KMS-11 (cell line): ENCODE data around the gene USF2.

Experiments
- H2AFZ ChIP-seq: fragments of 200-600 bp; sonication (generic); 2 replicates; pipeline ENCODE4 v1.6.1; 2016; ENCODE audit warnings: antibody characterized with exemption, mixed run types, low read depth
- H3K27ac ChIP-seq: fragments of 200-600 bp; sonication (generic); 2 replicates; pipeline ENCODE4 v1.6.1; 2016; ENCODE audit warnings: mild to moderate bottlenecking, mixed run types
- H3K27me3 ChIP-seq: fragments of 200-600 bp; sonication (generic); 2 replicates; pipeline ENCODE4 v1.6.1; 2017; ENCODE audit warnings: mild to moderate bottlenecking, low read depth, mixed run types, moderate library complexity; ENCODE audit not compliant: insufficient read depth
- H3K36me3 ChIP-seq: fragments of 200-600 bp; sonication (generic); 2 replicates; pipeline ENCODE4 v1.6.1; 2017; ENCODE audit warnings: mild to moderate bottlenecking, mixed run types; ENCODE audit not compliant: insufficient read depth
- H3K4me1 ChIP-seq: fragments of 200-600 bp; sonication (generic); 2 replicates; pipeline ENCODE4 v1.6.1; 2016; ENCODE audit warnings: mild to moderate bottlenecking, low read depth, mixed run types; ENCODE audit not compliant: poor library complexity, severe bottlenecking
- H3K4me2 ChIP-seq: fragments of 200-600 bp; sonication (generic); 2 replicates; pipeline ENCODE4 v1.7.0; 2016; ENCODE audit warnings: mild to moderate bottlenecking, mixed run types
- H3K4me3 ChIP-seq: fragments of 200-600 bp; sonication (generic); IDR thresholded peaks from 2 replicates; pipeline ENCODE4 v1.6.1; 2017; ENCODE audit warnings: low read depth, low read length, mixed read lengths; ENCODE audit not compliant: insufficient read depth
- H3K79me2 ChIP-seq: fragments of 200-600 bp; sonication (generic); 2 replicates; pipeline ENCODE4 v1.6.1; 2016; ENCODE audit warnings: low read depth, mixed run types; ENCODE audit not compliant: insufficient read depth
- H3K9ac ChIP-seq: fragments of 200-600 bp; sonication (generic); 2 replicates; pipeline ENCODE4 v1.6.1; 2016; ENCODE audit warnings: mild to moderate bottlenecking, mixed run types
- H4K20me1 ChIP-seq: fragments of 200-600 bp; sonication (generic); 2 replicates; pipeline ENCODE4 v1.6.1; 2016; ENCODE audit warnings: mild to moderate bottlenecking, mixed run types; ENCODE audit not compliant: insufficient read depth
- CTCF ChIP-seq: fragments of 200-600 bp; sonication (generic); conservative IDR thresholded peaks from 2 replicates; pipeline ENCODE4 v1.6.1; 2017; ENCODE audit warnings: low read depth, mild to moderate bottlenecking, antibody characterized with exemption, low read length, moderate library complexity, mixed read lengths

Gene USF2

DNA sequence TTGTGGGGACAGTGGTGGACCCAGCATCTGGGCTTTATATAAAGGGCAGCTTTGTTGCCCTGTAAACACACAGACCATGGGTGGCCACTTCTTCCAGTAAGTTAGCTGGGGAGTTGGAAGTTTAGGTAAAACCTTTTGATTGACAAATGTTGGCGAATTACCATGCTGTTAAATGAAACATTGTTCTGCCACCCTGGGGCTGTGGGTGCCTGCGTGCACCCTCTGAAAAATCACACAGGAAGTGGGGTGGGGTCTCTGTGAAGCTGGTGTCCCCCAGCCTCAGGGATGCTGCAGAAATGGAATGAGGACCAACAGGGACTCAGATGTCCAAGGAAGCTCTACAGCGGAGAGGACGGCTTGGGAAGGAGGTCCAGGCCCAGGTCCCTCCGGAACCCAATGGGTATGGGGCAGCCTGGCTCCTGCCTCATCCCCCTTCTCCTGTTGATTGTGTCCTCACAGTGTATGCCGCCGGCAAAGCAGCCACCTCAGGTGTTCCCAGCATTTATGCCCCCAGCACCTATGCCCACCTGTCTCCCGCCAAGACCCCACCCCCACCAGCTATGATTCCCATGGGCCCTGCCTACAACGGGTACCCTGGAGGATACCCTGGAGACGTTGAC lies 2.8 kb upstream of the USF2 start:
- Histone ChIP-seq H3K36me3 (no peaks in the 10 kb centered on the region), H4K20me1 (no peaks in the 10 kb centered on the region), H3K4me3 (no peak overlapping the region), H3K79me2 (0 out of 2 replicates have a peak, but pooled peaks cover 10% of the 10 kb centered on the region), H3K27ac (no peak overlapping the region), H3K9ac (no peak overlapping the region), H3K4me1 (peaks cover 9% of the 10 kb centered on the region), H2AFZ (no peak overlapping the region), H3K4me2 (peak overlapping the region; percentile 74; the same call in 1 of the 2 replicates), H3K27me3 (no peaks in the 10 kb centered on the region)
- TF ChIP-seq CTCF = no peak

DNA sequence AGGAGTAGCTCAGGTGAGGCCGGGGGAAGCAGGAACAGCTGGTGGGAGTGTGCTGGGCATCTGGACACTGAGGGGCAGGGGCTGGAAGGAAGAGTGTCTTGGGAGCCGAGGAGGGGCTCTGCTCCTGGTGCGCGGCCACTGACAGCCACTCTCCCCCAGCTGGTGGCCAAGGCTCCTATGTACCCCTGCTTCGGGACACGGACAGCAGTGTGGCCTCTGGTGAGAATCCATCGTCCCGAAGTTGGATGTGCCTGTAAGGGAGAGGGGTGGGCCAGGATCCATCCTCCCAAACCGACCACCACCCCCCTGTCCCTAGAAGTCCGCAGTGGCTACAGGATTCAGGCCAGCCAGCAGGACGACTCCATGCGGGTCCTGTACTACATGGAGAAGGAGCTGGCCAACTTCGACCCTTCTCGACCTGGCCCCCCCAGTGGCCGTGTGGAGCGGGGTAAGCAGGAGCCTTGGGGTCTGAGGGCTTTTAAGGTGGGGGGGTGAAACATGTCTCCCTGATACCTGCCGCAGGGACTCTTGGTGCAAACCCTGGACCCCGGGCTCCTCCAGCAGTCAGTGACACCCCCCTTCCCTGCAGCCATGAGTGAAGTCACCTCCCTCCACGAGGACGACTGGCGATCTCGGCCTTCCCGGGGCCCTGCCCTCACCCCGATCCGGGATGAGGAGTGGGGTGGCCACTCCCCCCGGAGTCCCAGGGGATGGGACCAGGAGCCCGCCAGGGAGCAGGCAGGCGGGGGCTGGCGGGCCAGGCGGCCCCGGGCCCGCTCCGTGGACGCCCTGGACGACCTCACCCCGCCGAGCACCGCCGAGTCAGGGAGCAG lies 2.0 kb upstream of the USF2 start:
- H3K9ac ChIP-seq = peak overlapping the region; percentile 95
- TF ChIP-seq CTCF = no peak
- H3K4me1 ChIP-seq = peaks cover 9% of the 10 kb centered on the region
- H3K27me3 ChIP-seq = no peaks in the 10 kb centered on the region
- H2AFZ ChIP-seq = peak overlapping the region; percentile 60
- H4K20me1 ChIP-seq = no peaks in the 10 kb centered on the region
- peak overlapping the region; percentile 74 for H3K4me2 ChIP-seq
- H3K79me2 ChIP-seq = 0 out of 2 replicates have a peak, but pooled peaks cover 10% of the 10 kb centered on the region
- no peaks in the 10 kb centered on the region for H3K36me3 ChIP-seq
- no peak overlapping the region for H3K4me3 ChIP-seq
- H3K27ac ChIP-seq = peak overlapping the region; percentile 66

- H2AFZ ChIP-seq = peak overlapping the region; percentile 60
- H3K27ac ChIP-seq = peak overlapping the region; percentile 66
- H3K9ac ChIP-seq = peak overlapping the region; percentile 95
- 0 out of 2 replicates have a peak, but pooled peaks cover 10% of the 10 kb centered on the region for H3K79me2 ChIP-seq
- TF ChIP-seq CTCF = no peak
- H3K4me3 ChIP-seq = no peak overlapping the region
- H3K36me3 ChIP-seq = no peaks in the 10 kb centered on the region
- no peaks in the 10 kb centered on the region for H3K27me3 ChIP-seq
- H3K4me2 ChIP-seq = peak overlapping the region; percentile 74
- no peaks in the 10 kb centered on the region for H4K20me1 ChIP-seq
- H3K4me1 ChIP-seq = peaks cover 9% of the 10 kb centered on the region
Observed at GRCh38 chr19:35267353-35267817, 1.4 kb upstream of the USF2 start.

DNA sequence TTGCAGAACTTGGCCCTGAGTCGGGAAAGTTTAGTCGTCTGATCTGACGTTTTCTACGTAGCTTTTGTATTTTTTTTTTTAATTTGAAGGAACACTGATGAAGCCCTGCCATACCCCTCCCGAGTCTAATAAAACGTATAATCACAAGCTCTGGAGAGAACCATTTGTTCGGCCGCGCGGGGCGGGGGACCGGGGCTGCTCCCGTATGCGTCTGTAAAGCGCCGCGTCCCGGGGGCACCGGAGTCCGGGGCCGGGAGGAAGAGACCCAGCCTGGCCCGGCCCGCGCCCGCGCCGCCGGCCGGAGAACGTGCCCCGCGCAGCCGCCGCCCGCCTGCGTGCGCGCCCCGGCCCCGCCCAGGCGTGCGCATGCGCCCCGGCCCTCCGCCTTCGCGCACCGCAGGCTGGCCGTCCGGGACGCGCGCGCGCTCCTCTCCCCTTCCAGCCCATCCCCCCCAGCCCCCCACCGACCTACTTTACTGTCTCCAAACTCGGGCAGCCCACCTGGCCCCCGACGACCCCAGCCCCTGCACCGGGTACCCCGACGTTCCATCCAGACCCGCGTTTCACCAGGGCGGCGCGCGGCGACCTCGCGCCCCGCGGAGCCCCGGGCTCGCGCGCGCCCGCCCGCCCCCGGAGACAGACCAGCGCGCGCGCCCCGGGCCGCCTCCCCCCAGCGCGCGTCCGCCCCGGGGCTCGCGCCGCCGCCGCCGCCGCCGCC lies 785 bp upstream of the USF2 start:
- Histone ChIP-seq H3K4me2 (peak overlapping the region; percentile 74), H2AFZ (peak overlapping the region; percentile 60; the same call in 1 of the 2 replicates), H3K27me3 (no peaks in the 10 kb centered on the region), H3K27ac (peak overlapping the region; percentile 66), H3K4me3 (no peak overlapping the region), H3K36me3 (no peaks in the 10 kb centered on the region), H3K4me1 (peaks cover 9% of the 10 kb centered on the region), H3K9ac (peak overlapping the region; percentile 95), H3K79me2 (peaks cover 10% of the 10 kb centered on the region; the same call in 1 of the 2 replicates), H4K20me1 (no peaks in the 10 kb centered on the region)
- TF ChIP-seq CTCF = no peak
